Esophagus muscularis mucosa (tissue), 4 donors: ENCODE results near the gene GPR82.

ENCODE experiments used
- CTCF ChIP-seq, 3 experiments: fragments of 200-600 bp in 2 of 3; fragments of 450-650 bp in 1 of 3; sonication (generic) in 2 of 3; IDR thresholded peaks; one replicate each; pipeline ENCODE4 v1.5.1; 2017 to 2019; ENCODE audit warnings: antibody characterized with exemption in 3 of 3, mild to moderate bottlenecking in 2 of 3, moderate library complexity in 1 of 3
- EP300 ChIP-seq: sonication (generic); formaldehyde crosslinking; IDR thresholded peaks from one replicate; pipeline ENCODE4 v1.6.1; 2017; ENCODE audit warnings: antibody characterized with exemption
- POLR2A ChIP-seq: fragments of 450-650 bp; IDR thresholded peaks from one replicate; pipeline ENCODE4 v1.6.1; 2017; ENCODE audit warnings: antibody characterized with exemption, moderate library complexity, mild to moderate bottlenecking, low read depth
- POLR2AphosphoS5 ChIP-seq, 2 donors: sonication (generic); formaldehyde crosslinking; IDR thresholded peaks; one replicate each; pipeline ENCODE4 v1.6.1; 2017; ENCODE audit warnings: antibody characterized with exemption in 2 of 2

- no peak for TF ChIP-seq CTCF (IDR thresholded peaks at IDR 0.05)
- no peak for TF ChIP-seq POLR2A
- TF ChIP-seq POLR2AphosphoS5 (IDR thresholded peaks at IDR 0.05), result no peak
- no peak for TF ChIP-seq EP300
Observed at GRCh38 chrX:41722214-41722613, 1.8 kb upstream of the GPR82 start.
